Heart left ventricle (tissue), 16 donors: Measurements from ENCODE around the gene ODF4. TPM values are rescaled to one million over a fixed set of nuclear protein-coding genes. Genes with fewer than 3 reads are reported as not detected.
A peak's percentile ranks its signal among the peaks of the same experiment; 100 is the strongest.

Source experiments
- ATAC-seq, 4 donors: fragments of 200-7000 bp; cut with Tn5 transposase; one replicate each; pipeline ENCODE4 v1.9.1; 2020 to 2022; ENCODE audit warnings: moderate library complexity in 4 of 4, mild to moderate bottlenecking in 3 of 4, moderate number of reproducible peaks in 1 of 4
- DNase-seq, 5 donors: peaks; one replicate each; pipeline ENCODE4 v3.0.0-alpha.2; 2020
- H3K27ac ChIP-seq, 12 donors: fragments of 200-600 bp; sonication (generic) in 4 of 12; one replicate each; pipeline versions ENCODE4 v1.5.0 to v1.8.0; 2016 to 2022; ENCODE audit warnings: mild to moderate bottlenecking in 2 of 12
- H3K27me3 ChIP-seq, 9 donors: fragments of 200-600 bp; sonication (generic) in 2 of 9; one replicate each; pipeline versions ENCODE4 v1.5.1 to v1.8.0; 2016 to 2022; ENCODE audit warnings: mild to moderate bottlenecking in 3 of 9
- H3K36me3 ChIP-seq, 9 donors: fragments of 200-600 bp; sonication (generic) in 2 of 9; one replicate each; pipeline versions ENCODE4 v1.5.0 to v1.8.0; 2018 to 2022; ENCODE audit warnings: mild to moderate bottlenecking in 2 of 9
- H3K4me1 ChIP-seq, 12 donors: fragments of 200-600 bp; sonication (generic) in 4 of 12; one replicate each; pipeline versions ENCODE4 v1.5.0 to v1.8.0; 2016 to 2022; ENCODE audit warnings: mild to moderate bottlenecking in 3 of 12
- H3K4me3 ChIP-seq, 12 donors: fragments of 200-600 bp; sonication (generic) in 4 of 12; one replicate each; pipeline versions ENCODE4 v1.5.0 to v1.8.0; 2017 to 2022; ENCODE audit warnings: mild to moderate bottlenecking in 9 of 12, moderate library complexity in 4 of 12
- H3K9me3 ChIP-seq, 12 donors: fragments of 200-600 bp; sonication (generic) in 4 of 12; one replicate each; pipeline versions ENCODE4 v1.5.0 to v1.8.0; 2016 to 2022; ENCODE audit warnings: mild to moderate bottlenecking in 1 of 12
- CTCF ChIP-seq, 12 donors: fragments of 200-600 bp; sonication (generic) in 4 of 12; IDR thresholded peaks; one replicate each; pipeline versions ENCODE4 v1.5.0 to v1.8.0; 2018 to 2022; ENCODE audit warnings: antibody characterized with exemption in 12 of 12, mild to moderate bottlenecking in 5 of 12
- POLR2A ChIP-seq, 2 donors: fragments of 450-650 bp; IDR thresholded peaks; one replicate each; pipeline ENCODE4 v1.6.1; 2017; ENCODE audit warnings: antibody characterized with exemption in 2 of 2, mild to moderate bottlenecking in 2 of 2, moderate library complexity in 2 of 2
- WGBS, 4 donors: extraction: QIAGEN DNeasy Blood & Tissue Kit in 2 of 4; methylation state at CpG; one replicate each; pipeline versions ENCODE4 v1.1.5 to v1.1.7; 2013 to 2018; 5-methylcytosine and 5-hydroxymethylcytosine counted together
- intact Hi-C, 10 donors: fragments of 100-400 bp; cut with DNase I; formaldehyde crosslinking; loops; one replicate each; pipeline versions ENCODE4 v1.11.1 to v1.14.2; 2022
- polyA plus RNA-seq, 2 donors: library from polyadenylated mRNA; stranded (reverse); fragments of 200-250 nt; gene quantifications; one replicate each; pipeline ENCODE4 v1.2.3, GENCODE V29; 2013
- total RNA-seq, 9 donors: library from RNA; depleted of rRNA in 2 of 9; stranded (reverse); fragments of >200 nt in 2 of 9; fragmentation: NEBNext Ultra II Directional in 3 of 9; extraction: Animal tissue kit (Norgen Biotek cat#: 25700) in 3 of 9; gene quantifications; one replicate each; pipeline versions ENCODE4 v1.1.0 to v1.2.4, GENCODE V29; 2016 to 2023
- donor health status: ischemic (EF 13 %, LVEDD 7.1; RV severe dilation, severe dysfunction).
- donor health status: healthy with polysubstance abuse.
- donor health status: DM: no; HTN: yes; CAD: no.
- donor health status: DM: no; HTN: no; CAD: no.
- donor health status: ischemic (EF 25% LVEDD 6.9; RV normal size, moderate dysfunction).
- donor health status: ischemic (EF 25% LVEDD 5.7; RV mildly dilated, moderate dysfunction).
- donor health status: healthy.
- donor health status: DM: yes; HTN: yes; CAD: no.
- donor health status: ischemic (EF 35%, LVEDD 5.7; RV mildly dilated, moderate dysfunction).
- donor health status: nonischemic (EF 11% LVEDD 7.7; RV severe dilation, severe dysfunction).
- donor health status: DM: yes; HTN: yes; CAD: no.
- donor health status: PGD.
- donor health status: ischemic (EF 29% LVEDD 5.4; RV normal size, mild dysfunction).
- donor health status: nonischemic (EF 23%, LVEDD 6.1; RV moderate dilation, normal function).

Gene ODF4
- total and polyA plus RNA-seq, 11 donors, result not detected

- Histone ChIP-seq H3K27ac (peak overlapping the region in 1 of 12 donors; percentile 33), H3K27me3 (peaks cover 0 to 2% (median 0%) of the 10 kb centered on the region in 9 donors), H3K4me1 (peaks cover 0 to 4% (median 0%) of the 10 kb centered on the region in 12 donors), H3K4me3 (no peak overlapping the region), H3K9me3 (no peaks in the 10 kb centered on the region), H3K36me3 (no peaks in the 10 kb centered on the region)
- intact Hi-C loops, result no loop called here
- ATAC-seq (peak; percentile 85 to 91 (median 88)), DNase-seq (peak in 2 of 5 donors; percentile 66 to 67)
- 24 to 36% (median 35%) methylated on average over 5 of the region's 5 CpGs for WGBS, 4 donors
- TF ChIP-seq POLR2A (IDR thresholded peaks at IDR 0.05), result no peak
- TF ChIP-seq CTCF (IDR thresholded peaks at IDR 0.05), result no peak
Measured at GRCh38 chr17:8332688-8333087, 7.0 kb upstream of the ODF4 start.

- H3K27me3 ChIP-seq, result no peaks in the 10 kb centered on the region
- H3K36me3 ChIP-seq, result no peaks in the 10 kb centered on the region
- H3K4me3 ChIP-seq, result no peak overlapping the region
- peak; percentile 35 to 70 (median 44) for ATAC-seq
- H3K4me1 ChIP-seq, result peaks cover 0 to 4% (median 0%) of the 10 kb centered on the region in 12 donors
- peak in 1 of 5 donors; percentile 52 for DNase-seq
- H3K9me3 ChIP-seq, result no peaks in the 10 kb centered on the region
- 78 to 85% (median 82%) methylated on average over 3 to 4 of the region's 4 CpGs for WGBS, 4 donors
- peak overlapping the region in 1 of 12 donors; percentile 33 for H3K27ac ChIP-seq
- intact Hi-C loops, result no loop called here
- TF ChIP-seq CTCF (IDR thresholded peaks at IDR 0.05) (no peak), POLR2A (IDR thresholded peaks at IDR 0.05) (no peak)
Measured at GRCh38 chr17:8333281-8333680, 6.4 kb upstream of the ODF4 start.

GRCh38 chr17:8337802-8338752 is 1.6 kb upstream of the ODF4 start:
- no peaks in the 10 kb centered on the region for H3K36me3 ChIP-seq
- H3K4me1 ChIP-seq, result no peaks in the 10 kb centered on the region
- no peaks in the 10 kb centered on the region for H3K9me3 ChIP-seq
- ATAC-seq (peak in 1 of 4 donors; percentile 38), DNase-seq (no peak)
- WGBS, 4 donors, result 44 to 63% (median 48%) methylated on average over 11 of the region's 11 CpGs
- no peak for TF ChIP-seq POLR2A (IDR thresholded peaks at IDR 0.05)
- no peak for TF ChIP-seq CTCF (IDR thresholded peaks at IDR 0.05)
- no peak overlapping the region for H3K27ac ChIP-seq
- no peak overlapping the region for H3K4me3 ChIP-seq
- no peaks in the 10 kb centered on the region for H3K27me3 ChIP-seq
- intact Hi-C loops, result no loop called here

- no peaks in the 10 kb centered on the region for H3K9me3 ChIP-seq
- H3K27ac ChIP-seq, result no peak overlapping the region
- intact Hi-C loops, result no loop called here
- 83 to 85% (median 84%) methylated on average over 5 of the region's 5 CpGs for WGBS, 4 donors
- no peak overlapping the region for H3K4me3 ChIP-seq
- H3K4me1 ChIP-seq, result no peaks in the 10 kb centered on the region
- ATAC-seq (no peak), DNase-seq (no peak)
- no peaks in the 10 kb centered on the region for H3K36me3 ChIP-seq
- no peak for TF ChIP-seq POLR2A (IDR thresholded peaks at IDR 0.05)
- no peaks in the 10 kb centered on the region for H3K27me3 ChIP-seq
Measured at GRCh38 chr17:8338753-8339140, 893 bp upstream of the ODF4 start.
